ENCODE measurements around the gene SSH2.

The SSH2 gene

DNA sequence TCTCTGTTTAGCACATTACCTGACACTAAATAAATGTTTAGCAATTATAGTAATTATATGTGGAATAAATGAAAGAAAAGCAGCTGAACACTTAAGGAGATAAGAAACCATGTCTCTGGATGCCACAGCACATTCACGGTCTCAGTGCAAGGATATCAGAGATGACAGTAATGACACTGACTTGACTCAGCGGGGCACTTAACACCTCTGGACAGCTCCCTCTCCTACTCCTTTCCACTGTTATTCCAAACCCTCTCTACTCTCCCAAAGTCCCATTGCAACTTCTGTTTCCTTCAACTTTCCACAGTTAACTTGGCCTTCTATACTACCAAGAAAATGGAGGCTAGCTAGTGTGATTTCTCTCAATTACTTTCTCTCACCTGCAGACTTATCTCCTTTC is 214.3 kb downstream of the SSH2 start:
- DNase-seq (ENCODE audit: low read depth): no peak
- no peak overlapping the region for H3K4me3 ChIP-seq (ENCODE audit: control insufficient read depth, low read depth, low read length)
- TF ChIP-seq CTCF (conservative IDR thresholded peaks at IDR 0.05; ENCODE audit: control insufficient read depth, insufficient read depth, low read depth, low read length): no peak

DNA sequence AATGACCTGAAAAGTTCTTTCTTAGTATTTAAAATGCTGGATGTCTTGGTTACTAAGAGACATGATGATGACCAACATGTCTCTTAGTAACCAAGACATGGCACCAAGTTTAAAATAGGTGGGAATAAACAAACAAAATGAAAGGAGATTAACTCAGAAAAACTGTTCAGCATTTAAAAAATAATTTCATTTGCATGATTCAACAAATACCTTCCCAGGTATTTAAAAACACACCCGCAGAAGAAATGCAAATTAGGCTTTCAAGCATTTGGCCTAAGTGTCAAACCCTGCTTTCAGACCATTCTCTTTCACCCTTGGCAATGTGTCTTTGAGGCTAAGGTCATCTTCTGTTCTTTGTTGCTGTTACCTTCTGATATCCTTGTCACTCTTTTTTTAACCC is 215.9 kb downstream of the SSH2 start:
- no peak for TF ChIP-seq CTCF (conservative IDR thresholded peaks at IDR 0.05; ENCODE audit: control insufficient read depth, insufficient read depth, low read depth, low read length)
- H3K4me3 ChIP-seq (ENCODE audit: control insufficient read depth, low read depth, low read length): no peak overlapping the region
- no peak for DNase-seq (ENCODE audit: low read depth)

- no peak for TF ChIP-seq CTCF (conservative IDR thresholded peaks at IDR 0.05; ENCODE audit: control insufficient read depth, insufficient read depth, low read depth, low read length)
- H3K4me3 ChIP-seq (ENCODE audit: control insufficient read depth, low read depth, low read length): no peak overlapping the region
- DNase-seq (ENCODE audit: low read depth): no peak
Measured at GRCh38 chr17:29713626-29714025, 216.4 kb downstream of the SSH2 start.

- TF ChIP-seq CTCF (conservative IDR thresholded peaks at IDR 0.05; ENCODE audit: control insufficient read depth, insufficient read depth, low read depth, low read length): no peak
- no peak for DNase-seq (ENCODE audit: low read depth)
- H3K4me3 ChIP-seq (ENCODE audit: control insufficient read depth, low read depth, low read length): no peak overlapping the region
Measured at GRCh38 chr17:29711588-29712385, 218.2 kb downstream of the SSH2 start.

DNA sequence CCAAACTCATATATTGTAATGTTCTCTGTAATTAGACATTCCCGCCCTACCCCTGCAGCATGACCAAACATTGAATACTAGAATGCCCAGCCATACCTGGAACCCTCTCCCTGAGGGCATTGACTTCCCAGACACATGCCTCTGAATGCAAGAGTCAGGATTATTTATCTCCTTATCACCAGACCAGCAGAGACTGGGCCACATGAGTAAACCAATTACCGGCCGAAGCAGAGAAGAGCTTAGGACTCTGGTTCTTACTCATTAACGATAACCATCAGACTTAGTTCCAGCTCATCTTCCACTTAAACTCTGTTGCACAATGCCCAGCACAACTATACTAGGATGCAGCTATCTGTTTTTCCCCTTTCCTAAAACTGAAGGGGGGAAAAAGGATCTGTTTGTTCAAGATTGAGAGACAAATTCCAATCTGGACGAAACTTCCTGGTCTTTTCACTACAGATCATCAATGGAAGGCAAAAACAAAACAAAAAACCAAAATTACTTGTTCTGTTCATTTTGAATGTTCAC is 219.1 kb downstream of the SSH2 start:
- DNase-seq (ENCODE audit: low read depth): peak; percentile 84
- TF ChIP-seq CTCF (conservative IDR thresholded peaks at IDR 0.05; ENCODE audit: control insufficient read depth, insufficient read depth, low read depth, low read length): no peak
- no peak overlapping the region for H3K4me3 ChIP-seq (ENCODE audit: control insufficient read depth, low read depth, low read length)

GRCh38 chr17:29710520-29710884 is 219.5 kb downstream of the SSH2 start:
- TF ChIP-seq CTCF (conservative IDR thresholded peaks at IDR 0.05; ENCODE audit: control insufficient read depth, insufficient read depth, low read depth, low read length): no peak
- H3K4me3 ChIP-seq (ENCODE audit: control insufficient read depth, low read depth, low read length): no peak overlapping the region
- DNase-seq (ENCODE audit: low read depth): peak; percentile 59
